Peyer's patch (tissue), 4 donors: ENCODE results near the gene LRRC4B. TPM values are rescaled to one million over a fixed set of nuclear protein-coding genes. Genes with fewer than 3 reads are reported as not detected.
"Not testable (repeated sequence)": the region's sequence is repeated elsewhere in the genome, so short reads cannot be mapped to it uniquely, and the experiment has no call there.

Experiments
- DNase-seq, 3 donors: peaks; one replicate each; pipeline ENCODE4 v3.0.0-alpha.2; 2017 to 2019
- H3K27ac ChIP-seq, 4 donors: fragments of 200-600 bp; sonication (generic); one replicate each; pipeline ENCODE4 v1.5.1; 2016 to 2019
- H3K27me3 ChIP-seq, 2 donors: fragments of 200-600 bp; sonication (generic); one replicate each; pipeline ENCODE4 v1.5.1; 2019
- H3K36me3 ChIP-seq, 3 donors: fragments of 200-600 bp; sonication (generic); one replicate each; pipeline ENCODE4 v1.5.1; 2016 to 2019
- H3K4me1 ChIP-seq, 4 donors: fragments of 200-600 bp; sonication (generic); one replicate each; pipeline ENCODE4 v1.5.1; 2016 to 2019
- H3K4me3 ChIP-seq, 4 donors: fragments of 200-600 bp; sonication (generic); 1 replicate in 3 of 4; 2 replicates in 1 of 4; pipeline ENCODE4 v1.5.1; 2016 to 2019; ENCODE audit warnings: mild to moderate bottlenecking in 1 of 4
- H3K9me3 ChIP-seq, 4 donors: fragments of 200-600 bp; sonication (generic); one replicate each; pipeline ENCODE4 v1.5.1; 2016 to 2019; ENCODE audit warnings: mild to moderate bottlenecking in 1 of 4
- POLR2A ChIP-seq, 2 donors: fragments of 450-650 bp; IDR thresholded peaks; one replicate each; pipeline ENCODE4 v1.5.1; 2017; ENCODE audit warnings: antibody characterized with exemption in 2 of 2, mild to moderate bottlenecking in 2 of 2, moderate library complexity in 2 of 2
- total RNA-seq, 4 donors: library from RNA; depleted of rRNA; stranded (reverse); fragments of >200 nt; gene quantifications; one replicate each; pipeline ENCODE4 v1.1.0, GENCODE V29; 2016
- TF ChIP-seq, protein P1 (sequence below), 6 experiments: fragments of 450-650 bp in 4 of 6; fragments of 200-600 bp in 2 of 6; sonication (generic) in 1 of 6; IDR thresholded peaks; one replicate each; pipeline ENCODE4 v1.5.1; 2017 to 2019; ENCODE audit warnings: antibody characterized with exemption in 6 of 6, mild to moderate bottlenecking in 3 of 6, moderate library complexity in 1 of 6

The LRRC4B gene
- total RNA-seq, 4 donors from 2014 or later: 0.35 to 2.0 (median 1.4) TPM

DNA sequence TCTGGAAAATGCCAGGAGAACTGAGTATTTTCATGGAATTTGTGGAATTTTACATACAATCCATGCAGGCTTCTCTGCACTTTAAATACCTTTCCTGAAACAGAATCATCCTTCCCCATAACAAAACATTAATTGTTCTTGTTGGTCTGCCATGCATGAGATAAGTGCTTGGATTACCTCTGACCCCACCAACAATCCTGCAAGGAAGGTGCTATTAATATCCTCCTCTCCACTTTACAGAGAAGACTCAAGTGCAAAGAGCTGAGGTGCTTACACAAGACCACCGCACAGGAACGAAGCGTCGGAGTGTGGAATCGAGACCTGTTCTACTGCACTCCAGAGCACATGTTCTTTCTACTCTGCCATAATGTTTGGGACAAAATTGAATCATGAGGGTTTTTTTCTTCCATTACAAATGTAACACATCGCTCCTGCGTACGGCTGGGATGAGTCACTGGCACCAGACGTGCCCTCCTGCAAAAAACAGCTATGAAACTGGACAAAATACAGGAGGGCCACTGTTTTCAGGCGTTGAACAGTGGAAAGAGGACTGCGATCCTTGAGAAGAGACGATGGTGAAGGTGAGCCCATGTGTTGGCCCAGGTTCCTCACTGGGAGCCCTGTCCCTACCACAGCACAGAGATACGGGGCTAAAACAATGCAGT is 12.9 kb upstream of the LRRC4B start:
- Histone ChIP-seq H3K27ac (no peak overlapping the region), H3K4me3 (no peak overlapping the region), H3K4me1 (no peaks in the 10 kb centered on the region), H3K27me3 (no peaks in the 10 kb centered on the region), H3K36me3 (no peaks in the 10 kb centered on the region), H3K9me3 (no peaks in the 10 kb centered on the region)
- DNase-seq: no peak
- no peak for TF ChIP-seq POLR2A (IDR thresholded peaks at IDR 0.05)
- TF ChIP-seq, protein P1, sequence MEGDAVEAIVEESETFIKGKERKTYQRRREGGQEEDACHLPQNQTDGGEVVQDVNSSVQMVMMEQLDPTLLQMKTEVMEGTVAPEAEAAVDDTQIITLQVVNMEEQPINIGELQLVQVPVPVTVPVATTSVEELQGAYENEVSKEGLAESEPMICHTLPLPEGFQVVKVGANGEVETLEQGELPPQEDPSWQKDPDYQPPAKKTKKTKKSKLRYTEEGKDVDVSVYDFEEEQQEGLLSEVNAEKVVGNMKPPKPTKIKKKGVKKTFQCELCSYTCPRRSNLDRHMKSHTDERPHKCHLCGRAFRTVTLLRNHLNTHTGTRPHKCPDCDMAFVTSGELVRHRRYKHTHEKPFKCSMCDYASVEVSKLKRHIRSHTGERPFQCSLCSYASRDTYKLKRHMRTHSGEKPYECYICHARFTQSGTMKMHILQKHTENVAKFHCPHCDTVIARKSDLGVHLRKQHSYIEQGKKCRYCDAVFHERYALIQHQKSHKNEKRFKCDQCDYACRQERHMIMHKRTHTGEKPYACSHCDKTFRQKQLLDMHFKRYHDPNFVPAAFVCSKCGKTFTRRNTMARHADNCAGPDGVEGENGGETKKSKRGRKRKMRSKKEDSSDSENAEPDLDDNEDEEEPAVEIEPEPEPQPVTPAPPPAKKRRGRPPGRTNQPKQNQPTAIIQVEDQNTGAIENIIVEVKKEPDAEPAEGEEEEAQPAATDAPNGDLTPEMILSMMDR (IDR thresholded peaks at IDR 0.05): no peak

DNA sequence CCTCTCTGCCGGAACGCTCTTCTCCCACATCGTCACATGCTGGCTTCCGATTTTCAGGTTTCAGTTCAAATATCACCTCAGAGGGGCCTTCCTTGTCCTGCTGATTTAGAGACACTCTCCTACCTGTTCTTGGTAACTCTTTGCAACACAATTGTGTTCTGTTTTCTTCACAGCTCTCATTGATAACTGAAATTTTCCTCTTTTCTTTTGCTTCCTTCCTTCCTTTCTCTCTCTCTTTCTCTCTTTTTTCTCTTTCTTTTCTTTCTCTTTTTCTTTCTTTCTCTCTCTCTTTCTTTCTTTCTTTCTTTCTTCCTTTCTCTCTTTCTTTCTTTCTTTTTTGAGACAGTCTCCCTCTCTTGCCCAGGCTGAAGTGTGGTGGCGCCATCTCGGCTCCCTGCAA is 12.0 kb upstream of the LRRC4B start:
- no peak overlapping the region for H3K27ac ChIP-seq
- H3K9me3 ChIP-seq: no peaks in the 10 kb centered on the region
- no peaks in the 10 kb centered on the region for H3K27me3 ChIP-seq
- no peak overlapping the region for H3K4me3 ChIP-seq
- H3K36me3 ChIP-seq: no peaks in the 10 kb centered on the region
- TF ChIP-seq, protein P1 (IDR thresholded peaks at IDR 0.05): no peak
- TF ChIP-seq POLR2A (IDR thresholded peaks at IDR 0.05): no peak
- H3K4me1 ChIP-seq: no peaks in the 10 kb centered on the region
- no peak for DNase-seq

DNA sequence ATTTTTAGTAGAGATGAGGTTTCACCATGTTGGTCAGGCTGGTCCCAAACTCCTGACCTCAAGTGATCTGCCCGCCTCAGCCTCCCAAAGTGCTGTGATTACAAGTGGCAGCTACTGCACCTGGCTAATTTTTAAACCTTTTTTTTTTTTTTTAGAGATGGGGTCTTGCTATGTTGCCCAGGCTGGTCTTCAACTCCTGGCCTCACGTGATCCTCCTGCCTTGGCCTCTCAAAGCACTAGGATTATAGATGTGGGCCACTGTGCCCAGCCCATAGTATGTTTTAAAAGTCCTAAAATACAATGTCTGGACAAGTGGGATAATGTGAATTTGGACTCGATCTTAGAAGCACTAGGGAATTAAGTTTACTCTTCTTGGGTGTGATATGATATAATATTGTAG is 8.5 kb upstream of the LRRC4B start:
- not testable (repeated sequence) for H3K27ac ChIP-seq, H3K4me3 ChIP-seq, H3K27me3 ChIP-seq, H3K36me3 ChIP-seq, H3K9me3 ChIP-seq, DNase-seq, H3K4me1 ChIP-seq

DNA sequence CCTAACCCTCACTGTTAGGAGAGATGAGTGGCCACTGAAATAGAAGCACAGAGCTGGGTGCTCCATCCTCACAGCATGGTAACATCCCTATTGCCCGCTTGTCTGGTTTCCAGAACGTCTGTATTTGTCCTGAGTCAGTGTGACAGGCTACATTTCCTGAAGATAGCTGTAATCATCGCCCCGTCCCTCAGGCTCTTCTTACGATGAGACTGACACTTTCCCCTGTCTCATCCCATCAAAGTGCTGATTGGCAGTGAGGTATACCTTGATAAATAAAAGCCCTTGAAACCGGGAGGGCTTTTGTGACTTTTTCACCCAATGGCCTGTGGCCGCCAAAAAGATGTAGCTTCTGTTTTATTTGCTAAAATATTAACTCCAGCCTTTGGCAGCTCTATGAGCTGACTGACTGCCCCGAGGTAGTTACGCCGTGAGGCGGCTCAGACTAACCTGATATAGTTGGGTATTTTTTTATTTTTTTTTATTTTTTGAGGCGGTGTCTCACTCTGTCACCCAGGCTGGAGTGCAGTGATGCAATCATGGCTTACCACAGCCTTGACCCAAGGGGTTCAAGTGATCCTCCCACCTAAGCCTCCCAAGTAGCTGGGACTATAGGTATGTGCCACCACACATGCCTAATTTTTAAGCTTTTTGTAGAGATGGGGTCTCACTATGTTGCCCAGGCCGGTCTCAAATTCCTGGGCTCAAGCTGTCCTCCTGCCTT is 5.7 kb upstream of the LRRC4B start:
- TF ChIP-seq POLR2A (IDR thresholded peaks at IDR 0.05): no peak
- TF ChIP-seq, protein P1 (IDR thresholded peaks at IDR 0.05): no peak
- DNase-seq: no peak
- no peak overlapping the region for H3K27ac ChIP-seq
- H3K9me3 ChIP-seq: no peaks in the 10 kb centered on the region
- no peaks in the 10 kb centered on the region for H3K4me1 ChIP-seq
- H3K36me3 ChIP-seq: no peaks in the 10 kb centered on the region
- H3K27me3 ChIP-seq: peaks cover 0 to 7% of the 10 kb centered on the region in 2 donors
- no peak overlapping the region for H3K4me3 ChIP-seq

DNA sequence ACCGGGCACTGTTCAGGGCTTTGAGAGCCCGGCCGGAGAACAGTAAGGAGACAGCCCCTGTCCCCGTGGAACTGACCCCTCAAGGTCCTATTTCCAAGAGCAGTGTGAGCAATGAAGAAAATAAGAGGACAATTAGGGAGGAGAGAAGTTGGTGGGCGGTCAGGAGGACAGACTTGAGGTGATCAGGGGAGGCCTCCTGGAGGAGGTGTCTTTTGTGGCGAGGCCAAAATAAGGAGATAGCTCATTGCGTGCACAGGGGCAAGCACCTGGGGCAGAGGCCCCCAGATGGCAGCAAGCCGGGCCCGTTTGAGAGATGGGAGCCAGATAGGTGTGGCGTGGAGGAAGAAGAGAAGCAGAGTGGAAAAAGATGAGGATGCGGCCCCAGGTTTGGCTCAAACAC is 2.8 kb upstream of the LRRC4B start:
- peaks cover 0 to 22% of the 10 kb centered on the region in 2 donors for H3K27me3 ChIP-seq
- no peaks in the 10 kb centered on the region for H3K36me3 ChIP-seq
- no peak overlapping the region for H3K4me3 ChIP-seq
- peaks cover 0 to 7% (median 0%) of the 10 kb centered on the region in 4 donors for H3K4me1 ChIP-seq
- TF ChIP-seq POLR2A (IDR thresholded peaks at IDR 0.05): no peak
- TF ChIP-seq, protein P1 (IDR thresholded peaks at IDR 0.05): no peak
- DNase-seq: no peak
- no peak overlapping the region for H3K27ac ChIP-seq
- H3K9me3 ChIP-seq: no peaks in the 10 kb centered on the region

DNA sequence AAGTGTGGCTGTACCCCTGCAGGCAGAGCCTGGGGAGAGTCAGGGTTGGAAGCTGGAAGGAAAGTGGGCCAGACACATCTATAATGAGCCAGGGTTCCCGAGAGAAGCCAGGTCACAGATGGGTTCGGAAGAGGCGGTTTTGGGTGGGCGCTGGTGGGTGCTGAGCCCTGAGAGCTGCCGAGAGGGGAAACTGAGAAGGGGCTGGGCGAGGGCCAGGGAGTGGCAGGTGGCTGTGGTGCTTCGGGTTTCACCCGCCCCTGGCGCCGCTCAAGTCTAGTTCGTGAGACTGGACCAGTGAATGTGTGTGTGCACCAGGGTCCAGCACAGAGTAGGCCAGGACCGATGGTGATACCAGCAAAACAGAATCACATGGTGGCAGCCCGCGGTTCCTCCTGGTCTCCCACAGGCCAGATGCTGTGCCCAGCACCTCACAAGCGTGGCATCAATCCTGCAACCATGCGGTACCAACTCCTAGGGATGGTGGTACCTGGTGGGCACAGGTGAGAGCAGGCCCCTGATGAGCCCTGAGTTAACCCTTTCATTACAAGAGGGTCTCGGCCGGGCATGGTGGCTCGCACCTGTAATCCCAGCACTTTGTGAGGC is 1.8 kb upstream of the LRRC4B start:
- no peak for TF ChIP-seq POLR2A (IDR thresholded peaks at IDR 0.05)
- TF ChIP-seq, protein P1 (IDR thresholded peaks at IDR 0.05): no peak
- no peaks in the 10 kb centered on the region for H3K36me3 ChIP-seq
- H3K4me3 ChIP-seq: no peak overlapping the region
- peaks cover 0 to 7% (median 0%) of the 10 kb centered on the region in 4 donors for H3K4me1 ChIP-seq
- H3K27ac ChIP-seq: no peak overlapping the region
- peak in 1 of 3 donors; percentile 42 for DNase-seq
- no peaks in the 10 kb centered on the region for H3K9me3 ChIP-seq
- peaks cover 0 to 26% of the 10 kb centered on the region in 2 donors for H3K27me3 ChIP-seq
